ENCODE data around the gene UNC93A.
"Not testable (repeated sequence)": the region's sequence is repeated elsewhere in the genome, so short reads cannot be mapped to it uniquely, and the experiment has no call there.

UNC93A gene

DNA sequence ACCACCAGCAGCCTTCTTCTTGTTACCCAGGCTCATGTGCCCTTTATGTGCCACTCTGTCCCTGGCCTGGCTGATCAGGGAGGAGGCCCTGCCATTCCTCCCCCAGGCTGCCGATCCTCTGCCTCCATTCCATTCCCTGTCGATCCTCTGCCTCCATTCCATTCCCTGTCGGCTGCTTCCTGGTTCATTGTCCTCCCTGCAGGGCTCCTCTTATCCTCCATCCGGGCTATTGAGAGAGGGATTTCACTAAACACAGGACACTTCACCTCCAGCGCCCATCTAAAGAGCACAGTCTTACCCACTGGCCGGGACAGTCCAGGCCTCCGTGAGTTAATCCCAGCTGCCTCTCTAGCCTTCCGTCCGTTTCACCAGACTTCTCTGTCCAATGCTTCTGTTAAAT, 26.1 kb downstream of the UNC93A start:
- no peak for DNase-seq

DNA sequence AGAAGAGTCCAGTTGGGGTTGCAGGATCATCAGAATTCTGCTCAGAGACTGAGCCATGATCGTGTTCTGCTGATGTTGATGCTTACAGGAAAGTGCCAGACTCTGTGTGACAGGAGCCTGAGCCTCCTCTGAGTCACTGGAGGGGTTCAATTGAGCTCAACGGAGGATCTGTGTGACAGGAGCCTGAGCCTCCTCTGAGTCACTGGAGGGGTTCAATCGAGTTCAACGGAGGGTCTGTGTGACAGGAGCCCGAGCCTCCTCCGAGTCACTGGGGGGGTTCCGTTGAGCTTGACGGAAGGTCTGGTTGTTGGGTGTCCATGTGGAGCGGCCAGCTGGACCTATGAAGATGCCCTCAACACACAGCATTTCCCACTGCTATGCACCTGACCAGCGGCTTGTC, 27.2 kb downstream of the UNC93A start:
- peak; percentile 4 for DNase-seq

DNA sequence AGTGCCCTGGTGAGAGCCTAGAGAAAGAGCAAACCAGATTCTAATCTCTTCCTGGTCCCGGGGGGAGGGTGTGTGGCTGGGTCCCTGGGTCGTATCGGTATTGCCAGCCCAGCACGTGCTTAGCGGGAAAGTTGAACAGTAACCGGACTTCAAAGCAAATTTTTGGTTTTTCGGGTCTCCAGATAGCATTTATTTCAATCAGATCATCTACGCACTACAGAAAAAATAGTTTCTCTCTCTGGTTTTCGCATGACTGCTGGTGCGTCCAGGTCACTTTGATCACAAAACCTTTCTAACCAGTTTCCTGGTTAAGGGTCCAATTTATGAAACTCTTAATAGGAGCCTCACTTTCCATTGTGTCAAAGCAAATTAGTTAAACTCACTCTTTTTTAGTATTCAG, 27.7 kb downstream of the UNC93A start:
- not testable (repeated sequence) for DNase-seq

DNA sequence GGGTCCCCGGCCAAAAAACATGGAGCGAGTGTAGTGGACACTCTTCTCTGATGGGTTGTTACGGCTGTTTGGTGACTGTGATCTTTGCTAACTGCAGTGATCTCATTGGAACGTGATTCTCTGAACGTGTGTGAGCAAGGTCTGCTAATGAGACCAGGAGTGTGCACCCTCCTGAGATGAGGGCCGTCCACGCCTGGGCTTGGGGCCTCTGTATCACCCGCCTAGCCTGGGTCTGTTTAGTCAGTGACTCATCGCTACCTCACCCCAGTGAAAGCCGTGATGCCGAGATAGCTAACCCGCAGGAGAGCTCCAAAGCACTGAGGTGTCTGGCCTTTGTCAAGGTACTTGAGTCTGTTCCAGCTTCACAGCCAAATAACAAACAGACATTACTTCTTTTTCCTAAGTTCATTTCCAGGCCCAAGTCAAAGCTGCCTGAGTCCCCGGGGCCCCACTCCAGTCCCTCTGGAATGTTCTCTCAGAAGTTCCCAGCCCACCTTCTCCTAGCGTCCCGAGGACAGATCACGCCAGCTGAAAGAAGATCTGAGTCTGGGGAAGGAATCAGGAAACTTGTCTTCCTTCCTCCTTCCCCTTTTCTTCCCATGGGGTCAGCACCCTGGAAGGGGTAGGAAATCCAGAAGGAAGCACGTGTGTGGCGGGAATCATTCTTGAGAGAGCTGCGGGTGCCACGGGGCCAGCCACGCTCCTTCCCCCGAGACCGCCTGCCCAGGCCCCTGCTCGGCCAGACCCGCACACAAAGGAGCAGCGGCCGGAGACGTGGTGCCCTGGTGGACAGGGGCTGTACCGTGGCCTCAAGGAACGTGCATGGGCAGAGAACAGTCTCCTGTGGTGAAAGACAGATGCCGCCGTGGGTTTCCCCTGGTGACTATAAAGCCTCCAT, 29.0 kb downstream of the UNC93A start:
- peak; percentile 4 for DNase-seq

DNA sequence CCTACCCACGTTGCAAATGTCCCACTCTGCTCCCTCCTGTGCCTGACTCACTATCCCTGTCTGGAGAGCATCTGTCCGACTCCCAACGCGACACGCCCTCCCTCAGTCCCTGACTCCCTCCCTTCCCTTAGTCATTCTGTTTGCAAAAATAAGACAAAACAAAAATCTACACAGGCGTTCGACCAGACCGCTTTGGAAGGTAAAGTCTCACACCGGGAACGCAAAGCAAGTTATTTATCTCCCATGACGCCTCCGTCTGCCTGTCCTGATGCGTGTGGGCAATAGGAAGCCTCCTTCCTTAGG, 29.6 kb downstream of the UNC93A start:
- DNase-seq, result not testable (repeated sequence)

DNA sequence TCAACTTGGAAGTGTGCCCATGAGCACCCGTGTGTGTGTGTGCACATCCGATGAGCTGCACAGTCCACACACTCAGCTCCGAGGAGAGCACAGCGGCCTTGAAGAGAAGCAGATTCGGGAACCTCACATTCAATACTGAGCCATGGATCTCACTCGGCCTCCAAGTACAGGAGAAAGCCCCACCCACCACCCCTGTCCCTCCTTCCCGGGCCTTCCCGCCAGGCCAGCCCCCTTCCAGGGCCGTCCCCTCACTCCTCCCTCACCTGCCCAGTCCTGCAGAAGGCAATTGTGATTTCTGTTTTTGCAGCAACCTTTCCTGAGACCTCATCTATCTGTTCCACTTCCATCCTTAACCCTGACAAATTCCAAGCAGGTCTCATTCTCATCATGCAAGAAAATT, 30.1 kb downstream of the UNC93A start:
- DNase-seq, result not testable (repeated sequence)

DNA sequence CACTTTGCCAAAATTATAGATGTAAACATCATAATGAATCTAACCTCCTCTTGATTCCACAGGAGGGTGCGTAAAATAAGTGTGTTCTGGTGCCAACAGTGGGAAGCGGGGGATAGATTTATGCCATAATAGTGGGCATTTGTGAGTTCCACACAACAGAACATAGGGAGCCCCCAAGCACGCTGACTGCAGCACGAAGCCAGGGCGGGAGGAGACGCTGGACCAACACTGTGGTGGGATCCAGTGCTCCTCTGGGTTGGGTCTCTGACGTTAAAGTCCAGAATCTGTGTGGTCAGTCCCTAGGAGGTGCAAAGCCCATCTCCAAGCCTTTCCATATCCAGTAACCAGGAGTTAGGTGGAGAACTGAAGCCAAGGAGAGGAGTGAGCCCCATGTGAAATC, 32.0 kb downstream of the UNC93A start:
- DNase-seq, result no peak

DNA sequence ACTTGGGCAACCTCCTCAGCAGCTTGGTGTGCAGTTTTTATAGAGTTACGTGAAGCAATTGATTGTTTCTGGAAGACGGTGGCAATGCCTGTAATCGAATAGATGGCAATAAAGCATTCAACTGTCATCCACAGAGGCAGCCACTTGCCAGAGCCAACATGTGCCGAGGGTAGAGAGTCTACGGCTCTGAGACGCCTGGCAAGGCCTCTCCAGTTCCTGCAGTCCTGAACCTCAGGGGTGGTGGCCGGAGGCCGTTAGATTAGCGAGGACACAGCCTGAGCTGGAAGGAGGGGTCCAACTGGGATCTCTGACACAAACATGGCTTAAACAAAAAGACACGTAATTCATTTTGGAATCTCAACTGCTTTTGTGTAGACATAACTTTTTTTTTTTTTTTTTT, 33.0 kb downstream of the UNC93A start:
- no peak for DNase-seq

DNA sequence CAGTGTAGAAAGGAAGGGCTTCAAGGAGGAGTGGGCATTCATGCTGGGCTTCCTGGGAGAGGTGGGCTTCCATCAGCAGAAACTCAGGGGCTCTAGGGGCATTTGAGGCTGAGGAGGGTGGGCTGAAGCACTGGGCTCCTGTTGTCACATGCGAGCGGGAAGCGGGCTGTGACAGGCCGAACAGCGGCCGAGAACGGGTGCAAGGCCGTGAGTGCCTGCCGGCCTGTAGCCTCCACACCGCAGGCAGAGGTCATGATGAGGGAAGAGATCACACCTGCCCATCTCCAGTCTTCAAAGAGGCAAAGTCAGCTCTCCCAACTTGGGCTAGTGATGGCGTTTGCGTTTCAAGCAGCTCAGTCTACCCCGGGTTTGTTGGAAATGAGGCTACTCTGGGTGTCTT, 34.7 kb downstream of the UNC93A start:
- no peak for DNase-seq

DNA sequence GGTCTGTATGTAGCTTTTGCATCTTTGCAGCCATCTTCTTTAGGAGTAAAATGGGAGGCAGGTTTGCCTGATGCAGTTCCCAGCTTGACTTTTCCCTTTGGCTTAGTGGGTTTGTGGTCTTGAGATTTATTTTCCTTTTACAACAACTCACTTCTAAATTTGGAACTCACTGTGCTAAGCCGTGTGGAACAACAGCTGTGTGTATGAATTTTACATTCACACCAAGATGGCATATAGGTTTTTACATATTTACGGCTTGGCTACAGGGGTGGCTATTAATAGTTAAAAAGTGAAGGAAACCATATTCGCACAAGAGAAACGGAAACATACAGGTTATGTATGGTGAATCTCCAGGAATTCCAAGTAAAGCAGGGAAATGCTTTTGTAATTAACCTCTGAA, 36.3 kb downstream of the UNC93A start:
- no peak for DNase-seq

DNA sequence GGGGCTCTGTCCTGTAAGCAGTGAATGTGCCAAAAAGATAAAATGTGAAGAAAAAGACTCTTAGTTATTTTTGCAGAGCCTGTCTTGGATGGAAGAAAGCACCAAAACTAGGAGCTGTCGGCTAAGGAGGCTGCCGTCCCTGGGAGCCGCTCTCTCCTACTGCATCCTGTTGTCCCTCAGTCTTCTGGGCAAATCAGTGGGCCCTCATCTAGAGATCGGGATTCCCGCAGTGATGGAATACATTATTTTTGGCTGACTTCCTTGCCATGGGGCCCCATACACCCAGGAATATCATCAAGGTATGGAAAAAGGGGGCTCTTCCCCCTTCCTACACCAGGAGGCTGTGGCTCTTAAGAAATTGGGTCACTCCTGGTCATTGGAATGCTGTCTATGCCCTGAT, 37.0 kb downstream of the UNC93A start:
- DNase-seq, result no peak

DNA sequence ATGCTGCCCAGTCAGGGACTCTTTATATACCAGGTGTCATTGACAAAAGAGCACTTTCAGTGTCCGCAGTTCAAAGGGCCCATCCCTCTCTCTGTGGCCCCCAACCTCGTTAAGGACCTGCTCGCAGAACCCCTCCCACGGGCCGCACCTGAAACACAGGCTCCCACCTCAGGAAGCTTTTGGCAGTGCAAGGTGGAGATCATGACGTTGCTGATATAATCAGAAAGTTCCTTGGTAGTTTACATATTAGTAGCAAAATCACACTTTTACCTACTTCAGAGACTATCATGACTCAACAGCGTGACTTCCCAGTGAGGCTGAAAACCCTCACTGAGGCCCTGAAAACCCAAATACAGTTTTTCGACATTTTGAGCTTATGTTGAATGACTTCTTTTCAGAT, 37.9 kb downstream of the UNC93A start:
- no peak for DNase-seq

DNA sequence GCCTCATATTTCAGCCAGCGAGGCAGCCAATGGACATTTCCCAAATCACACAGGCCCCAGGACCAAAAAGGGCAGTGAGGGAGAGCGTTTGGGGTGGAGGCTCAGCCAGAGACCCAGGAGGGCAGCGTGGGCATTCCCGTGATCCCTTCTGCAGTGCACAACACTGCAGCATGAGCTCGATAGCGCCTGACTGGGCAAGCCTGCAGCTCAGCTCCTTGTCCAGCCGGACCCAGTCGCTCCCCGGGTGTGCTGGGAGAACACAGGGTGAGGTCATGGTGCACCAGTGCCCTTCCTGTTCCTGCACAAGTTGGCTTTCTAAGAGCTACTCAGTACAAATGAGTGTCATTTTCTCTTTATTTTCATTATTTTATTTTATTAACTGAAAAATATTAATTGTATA, 39.6 kb downstream of the UNC93A start:
- DNase-seq, result no peak

DNA sequence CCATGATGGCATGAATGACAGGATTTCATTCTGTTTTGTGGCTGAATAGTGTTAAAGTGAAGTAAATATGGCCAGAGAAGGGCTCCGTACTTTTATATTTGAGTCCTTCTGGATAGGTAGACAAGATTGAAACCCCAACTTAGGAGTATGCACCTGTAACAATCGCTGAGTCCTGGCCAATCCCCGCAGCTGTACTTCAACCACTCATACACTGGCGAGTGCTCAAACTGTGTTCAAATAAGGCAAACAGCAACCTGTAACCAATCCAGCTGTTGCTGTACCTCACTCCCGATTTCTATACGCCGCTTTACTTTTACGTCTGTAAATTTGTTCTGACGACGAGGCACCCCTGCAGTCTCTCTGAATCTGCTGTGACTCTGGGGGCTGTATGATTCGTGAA, 40.5 kb downstream of the UNC93A start:
- DNase-seq, result no peak

DNA sequence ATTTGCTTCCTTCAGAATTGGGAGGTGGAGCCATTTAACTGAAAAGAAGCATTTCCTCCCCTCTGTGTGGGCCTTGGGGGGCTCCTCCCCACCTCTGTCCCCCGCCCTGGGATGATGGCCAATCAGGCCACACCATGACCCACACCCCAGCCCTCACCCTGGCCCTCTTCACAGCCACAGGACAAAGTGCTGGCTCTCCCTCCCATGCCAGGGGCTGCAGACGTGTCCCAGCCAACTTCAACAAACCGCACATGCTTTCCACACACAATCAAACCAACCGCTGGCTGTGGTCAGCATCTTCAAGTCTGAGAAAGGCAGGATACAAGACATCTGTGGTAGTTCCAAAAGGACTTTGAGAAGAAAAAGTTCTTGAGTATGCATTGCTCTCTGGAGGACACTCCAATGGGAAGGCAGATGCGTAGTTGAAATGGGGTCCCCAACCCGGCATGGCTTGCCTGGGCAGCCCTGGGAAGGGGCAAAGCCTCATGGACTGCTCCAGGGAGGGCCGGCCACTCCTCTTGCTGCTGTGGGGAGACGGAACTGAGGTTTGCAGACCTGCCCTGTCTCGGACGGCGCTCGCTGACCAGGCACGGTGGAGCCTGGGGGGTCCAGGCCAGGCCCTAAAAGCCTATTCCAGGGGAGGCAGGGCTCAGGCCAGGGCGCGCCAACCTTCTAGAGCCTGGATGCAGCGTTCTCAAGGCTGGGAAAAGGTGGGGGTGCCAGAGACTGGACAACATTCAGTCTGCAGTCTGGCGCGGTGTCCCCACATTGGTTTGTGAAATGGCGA, 45.9 kb downstream of the UNC93A start:
- no peak for DNase-seq

DNA sequence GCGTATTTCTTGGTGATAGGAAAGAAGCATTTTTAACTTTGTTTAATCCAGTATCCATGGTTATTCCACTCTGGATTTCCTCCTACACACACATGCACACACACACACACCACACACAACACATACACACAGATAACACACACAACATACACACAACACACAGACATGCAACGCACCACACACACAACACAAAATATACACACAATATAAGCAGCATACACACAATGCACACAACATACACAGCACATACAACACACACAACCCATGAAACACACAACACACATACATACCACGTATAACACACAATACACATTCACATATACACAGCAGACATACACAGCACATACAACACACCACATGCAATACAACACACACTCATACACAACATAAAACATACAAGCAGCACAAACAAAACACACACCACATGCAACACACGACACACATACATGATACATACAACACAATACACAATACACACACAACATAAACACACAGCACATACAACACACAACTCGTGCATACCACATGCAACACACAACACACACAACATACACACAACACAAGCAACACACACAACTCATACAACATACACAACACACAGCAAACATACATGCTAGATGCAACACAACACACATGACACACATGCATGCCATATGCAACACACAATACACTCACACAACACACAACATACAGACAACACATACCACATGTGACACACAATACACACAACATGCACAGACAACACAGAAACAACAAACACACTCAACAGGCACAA, 46.7 kb downstream of the UNC93A start:
- DNase-seq, result no peak

DNA sequence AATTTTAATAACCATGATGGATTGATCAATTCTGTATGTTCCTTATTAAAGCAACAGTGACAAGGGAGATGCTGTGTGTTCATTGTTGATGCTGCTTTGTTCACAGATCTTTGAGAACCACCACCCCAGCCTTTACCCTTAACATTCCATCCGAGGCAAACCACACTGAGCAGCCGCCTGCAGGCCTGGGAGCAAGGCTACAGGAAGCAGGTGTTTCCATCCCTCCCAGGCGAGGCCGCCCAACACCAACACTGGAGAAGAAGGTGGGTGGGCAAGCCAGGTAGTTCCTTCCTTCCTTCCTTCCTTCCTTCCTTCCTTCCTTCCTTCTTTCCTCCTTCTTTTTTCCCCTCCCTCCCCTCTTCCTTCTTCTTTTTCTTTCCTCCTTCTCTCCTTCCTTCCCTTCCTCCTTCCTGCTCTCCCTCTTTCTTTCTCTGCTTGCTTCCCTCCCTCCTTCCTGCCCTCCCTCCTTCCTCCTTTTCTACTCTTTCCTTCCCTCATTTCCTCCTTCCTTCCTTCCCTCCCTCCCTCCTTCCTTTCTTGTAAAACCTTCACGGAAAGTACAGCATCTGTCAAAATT, 47.5 kb downstream of the UNC93A start:
- DNase-seq, result no peak

DNA sequence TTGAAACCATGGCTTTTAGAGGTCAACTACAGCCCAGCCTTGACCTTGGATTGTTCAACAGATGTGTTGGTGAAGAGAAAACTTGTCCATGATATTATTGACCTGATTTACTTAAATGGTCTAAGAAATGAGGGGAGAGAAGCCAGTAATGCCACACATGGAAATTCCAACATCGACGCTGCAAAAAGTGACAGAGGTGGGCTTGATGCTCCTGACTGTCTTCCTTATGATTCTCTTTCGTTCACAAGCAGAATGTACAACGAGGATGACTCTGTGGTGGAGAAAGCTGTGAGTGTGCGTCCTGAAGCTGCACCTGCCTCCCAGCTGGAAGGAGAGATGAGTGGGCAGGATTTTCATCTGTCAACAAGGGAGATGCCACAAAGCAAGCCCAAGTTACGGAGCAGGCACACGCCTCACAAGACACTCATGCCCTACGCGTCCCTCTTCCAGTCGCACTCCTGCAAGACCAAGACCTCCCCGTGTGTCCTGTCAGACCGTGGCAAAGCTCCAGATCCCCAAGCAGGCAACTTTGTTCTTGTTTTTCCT, 50.0 kb downstream of the UNC93A start:
- no peak for DNase-seq

DNA sequence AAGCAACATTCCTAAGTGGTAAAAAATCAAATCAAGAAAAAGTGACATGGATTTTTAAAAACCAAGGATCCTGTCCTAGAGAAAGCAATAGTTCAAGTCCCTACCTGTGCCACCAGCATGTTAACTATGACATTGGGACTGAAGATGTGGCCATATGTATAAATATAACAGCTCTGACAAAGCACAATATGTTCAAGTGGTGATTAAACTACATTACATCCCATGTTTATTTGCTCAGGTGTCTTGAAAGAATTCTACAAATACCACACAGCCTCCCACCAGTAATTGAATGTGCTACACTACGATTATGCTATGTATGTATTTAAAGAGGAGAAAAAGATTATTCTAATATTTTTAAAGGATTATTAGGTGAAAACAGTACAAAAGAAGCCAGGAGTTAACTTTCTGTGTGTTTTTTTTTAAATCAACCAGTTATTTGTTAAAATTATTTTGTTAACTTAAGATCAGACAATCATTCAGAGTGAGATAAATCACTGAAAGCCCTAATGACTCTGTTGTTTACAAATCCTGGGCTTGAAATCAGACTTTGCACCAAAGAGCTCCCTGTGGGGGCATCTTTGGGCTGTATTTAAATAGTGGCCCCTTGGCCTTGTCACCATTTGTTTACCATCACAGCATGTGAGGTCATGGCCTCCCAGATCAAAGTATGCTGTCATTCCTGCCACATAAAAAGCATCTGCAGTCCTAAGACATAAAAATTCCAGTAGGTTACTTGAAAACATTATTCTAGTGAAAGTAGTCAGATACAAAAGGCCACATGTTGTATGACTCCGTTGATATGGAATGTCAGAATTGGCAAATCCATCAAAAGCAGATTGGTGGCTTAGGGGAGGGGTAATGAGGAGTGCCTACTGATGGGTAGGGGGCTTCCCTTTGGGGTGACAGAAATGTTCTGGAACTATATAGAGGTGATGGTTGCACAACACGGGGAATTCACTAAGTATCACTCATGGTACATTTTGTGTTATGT, 50.8 kb downstream of the UNC93A start:
- no peak for DNase-seq

DNA sequence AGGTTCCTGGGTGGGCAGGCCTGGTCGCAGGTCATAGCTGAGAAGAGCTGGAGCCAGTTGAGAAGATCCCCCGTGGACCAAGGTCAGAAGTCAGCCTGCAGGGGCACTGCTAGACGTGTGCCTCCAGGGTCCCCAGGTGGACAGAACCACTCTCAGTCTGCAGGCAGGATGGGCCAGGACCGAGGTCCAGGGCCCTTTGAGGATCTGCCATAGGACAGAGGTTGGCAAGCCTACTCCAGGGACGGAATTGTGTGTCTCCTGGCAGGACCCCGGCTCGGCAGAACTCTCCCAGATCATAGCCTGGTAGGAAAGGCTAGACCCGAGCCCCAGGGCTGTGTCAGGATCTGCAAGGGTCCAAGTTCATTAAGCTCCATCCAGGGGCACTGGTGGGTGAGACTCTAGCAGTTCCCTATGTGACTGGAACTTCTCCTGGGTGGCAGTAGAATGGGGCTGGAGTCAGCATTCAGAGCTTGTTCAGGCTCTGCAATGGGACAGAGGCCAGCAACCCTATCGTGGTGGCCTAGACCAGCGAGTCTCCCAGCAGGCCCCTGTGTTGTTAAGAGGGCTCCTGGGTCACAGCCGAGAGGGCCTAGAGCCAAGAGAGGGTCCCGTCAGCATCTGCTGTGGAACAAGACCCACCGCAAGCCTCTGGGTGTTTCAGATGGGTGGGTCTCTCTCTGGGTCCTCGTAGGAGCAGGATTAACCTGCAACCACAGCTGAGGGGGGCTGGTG, 51.9 kb downstream of the UNC93A start:
- no peak for DNase-seq

DNA sequence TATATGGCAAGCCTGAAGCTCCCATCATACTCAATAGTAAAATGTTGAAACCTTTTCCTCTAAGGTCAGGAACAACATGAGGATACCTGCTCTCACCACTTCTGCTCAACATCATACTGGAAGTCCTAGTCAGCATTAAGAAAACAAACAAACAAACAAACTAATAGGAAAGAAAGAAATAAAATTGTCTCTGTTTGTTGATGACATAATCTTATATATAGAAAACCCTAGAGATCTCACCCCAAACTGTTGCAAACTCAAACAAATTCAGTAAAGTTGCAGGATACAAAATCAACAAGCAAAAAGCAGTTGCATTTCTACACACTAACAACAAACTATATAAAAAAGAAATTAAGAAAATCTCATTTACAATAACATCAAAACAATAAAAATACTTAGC, 54.2 kb downstream of the UNC93A start:
- DNase-seq, result no peak

All from fibroblast of upper back skin (primary cell).